GM12878 (cell line): ENCODE measurements around the gene NCAPD3. TPM values are rescaled to one million over a fixed set of nuclear protein-coding genes. Genes with fewer than 3 reads are reported as not detected.

Experiments
- CTCF ChIP-seq, 3 experiments: IDR thresholded peaks in 2 of 3; conservative IDR thresholded peaks in 1 of 3; 2 replicates each; pipeline ENCODE4 v1.5.1; 2011; ENCODE audit warnings: low read depth in 3 of 3, low read length in 3 of 3, mild to moderate bottlenecking in 3 of 3, control low read depth in 2 of 3, moderate library complexity in 2 of 3, inconsistent platforms in 1 of 3, mixed read lengths in 1 of 3; ENCODE audit not compliant: control insufficient read depth in 2 of 3, insufficient read depth in 1 of 3; ENCODE audit errors: extremely low read depth in 1 of 3
- HDAC6 ChIP-seq: fragments of 200-600 bp; sonication (generic); IDR thresholded peaks from one replicate; pipeline ENCODE4 v1.8.0; 2017; ENCODE audit warnings: antibody characterized with exemption; ENCODE audit not compliant: unreplicated experiment
- NFYA ChIP-seq: IDR thresholded peaks from 2 replicates; pipeline ENCODE4 v1.6.1; 2011; ENCODE audit warnings: low read depth, mild to moderate bottlenecking, low read length, improper control_type of control experiment, borderline replicate concordance
- RCOR1 ChIP-seq: conservative IDR thresholded peaks from 2 replicates; pipeline ENCODE4 v1.6.1; 2012; ENCODE audit warnings: low read depth, low read length, improper control_type of control experiment
- polyA plus RNA-seq, 11 experiments: library from polyadenylated mRNA; depleted of rRNA in 4 of 11; unstranded in 6 of 11; stranded (reverse) in 5 of 11; fragments of >200 nt; fragmentation: Nextera tagmentation in 4 of 11; fragmentation: Illumina TruSeq in 1 of 11; extraction: Ambion mirVana in 4 of 11; extraction: Trizol in 1 of 11; gene quantifications; 1 replicate in 1 of 11; 2 replicates in 10 of 11; pipeline versions ENCODE4 v1.2.1 to v1.2.3, GENCODE V29; 2011 to 2016; ENCODE audit warnings: inconsistent platforms in 2 of 11, missing spikeins in 2 of 11, low read depth in 1 of 11
- total RNA-seq, 4 experiments: library from RNA; depleted of rRNA in 3 of 4; stranded (reverse); fragments of >200 nt in 3 of 4; fragmentation: Illumina TruSeq in 1 of 4; extraction: Trizol in 1 of 4; gene quantifications; 2 replicates each; pipeline versions ENCODE4 v1.2.1 to v1.2.3, GENCODE V29; 2013 to 2021
- TF ChIP-seq, protein P1 (sequence below): IDR thresholded peaks from 2 replicates; pipeline ENCODE4 v1.6.1; 2012; ENCODE audit warnings: mild to moderate bottlenecking, low read depth, low read length
- TF ChIP-seq, protein P2 (sequence below): fragments of 450-650 bp; IDR thresholded peaks from 2 replicates; pipeline ENCODE4 v1.6.1; 2017; ENCODE audit warnings: mild to moderate bottlenecking, low read depth, inconsistent platforms; ENCODE audit not compliant: poor library complexity, severe bottlenecking

Gene NCAPD3
- total and polyA plus RNA-seq, 10 of the 15 experiments (the other 5 are each of a cell fraction or from before 2014, with no cell fraction given), result 14.9 to 58.2 (median 48.2) TPM

DNA sequence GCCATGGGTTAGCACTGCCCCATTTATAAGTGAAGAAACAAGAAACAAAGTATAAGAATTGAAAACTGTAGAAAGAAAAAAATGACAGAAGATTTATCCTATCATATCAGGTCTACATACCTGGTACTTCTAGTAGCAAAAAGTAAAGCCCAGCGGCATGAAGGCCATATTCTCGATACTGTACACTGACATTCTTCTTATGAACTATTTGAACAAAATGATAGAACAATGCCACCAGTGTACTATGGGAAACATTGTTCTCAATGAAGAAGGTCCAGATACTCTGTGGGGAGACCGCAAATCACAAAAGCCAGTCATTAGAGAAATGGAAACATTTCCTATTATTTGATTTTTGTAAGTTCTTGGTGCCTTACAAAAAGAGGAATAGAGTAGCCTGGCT lies 7.0 kb downstream of the NCAPD3 start (continued):
- TF ChIP-seq, protein P1, sequence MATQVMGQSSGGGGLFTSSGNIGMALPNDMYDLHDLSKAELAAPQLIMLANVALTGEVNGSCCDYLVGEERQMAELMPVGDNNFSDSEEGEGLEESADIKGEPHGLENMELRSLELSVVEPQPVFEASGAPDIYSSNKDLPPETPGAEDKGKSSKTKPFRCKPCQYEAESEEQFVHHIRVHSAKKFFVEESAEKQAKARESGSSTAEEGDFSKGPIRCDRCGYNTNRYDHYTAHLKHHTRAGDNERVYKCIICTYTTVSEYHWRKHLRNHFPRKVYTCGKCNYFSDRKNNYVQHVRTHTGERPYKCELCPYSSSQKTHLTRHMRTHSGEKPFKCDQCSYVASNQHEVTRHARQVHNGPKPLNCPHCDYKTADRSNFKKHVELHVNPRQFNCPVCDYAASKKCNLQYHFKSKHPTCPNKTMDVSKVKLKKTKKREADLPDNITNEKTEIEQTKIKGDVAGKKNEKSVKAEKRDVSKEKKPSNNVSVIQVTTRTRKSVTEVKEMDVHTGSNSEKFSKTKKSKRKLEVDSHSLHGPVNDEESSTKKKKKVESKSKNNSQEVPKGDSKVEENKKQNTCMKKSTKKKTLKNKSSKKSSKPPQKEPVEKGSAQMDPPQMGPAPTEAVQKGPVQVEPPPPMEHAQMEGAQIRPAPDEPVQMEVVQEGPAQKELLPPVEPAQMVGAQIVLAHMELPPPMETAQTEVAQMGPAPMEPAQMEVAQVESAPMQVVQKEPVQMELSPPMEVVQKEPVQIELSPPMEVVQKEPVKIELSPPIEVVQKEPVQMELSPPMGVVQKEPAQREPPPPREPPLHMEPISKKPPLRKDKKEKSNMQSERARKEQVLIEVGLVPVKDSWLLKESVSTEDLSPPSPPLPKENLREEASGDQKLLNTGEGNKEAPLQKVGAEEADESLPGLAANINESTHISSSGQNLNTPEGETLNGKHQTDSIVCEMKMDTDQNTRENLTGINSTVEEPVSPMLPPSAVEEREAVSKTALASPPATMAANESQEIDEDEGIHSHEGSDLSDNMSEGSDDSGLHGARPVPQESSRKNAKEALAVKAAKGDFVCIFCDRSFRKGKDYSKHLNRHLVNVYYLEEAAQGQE, result no peak
- TF ChIP-seq CTCF (IDR thresholded peaks at IDR 0.05 in 2 of 3, conservative IDR thresholded peaks at IDR 0.05 in 1 of 3; ENCODE audit: control insufficient read depth in 2 of 3, extremely low read depth in 1 of 3, insufficient read depth in 1 of 3, low read depth in 3 of 3, low read length in 3 of 3) (no peak), NFYA (no peak), RCOR1 (no peak), HDAC6 (no peak)
- TF ChIP-seq, protein P2, sequence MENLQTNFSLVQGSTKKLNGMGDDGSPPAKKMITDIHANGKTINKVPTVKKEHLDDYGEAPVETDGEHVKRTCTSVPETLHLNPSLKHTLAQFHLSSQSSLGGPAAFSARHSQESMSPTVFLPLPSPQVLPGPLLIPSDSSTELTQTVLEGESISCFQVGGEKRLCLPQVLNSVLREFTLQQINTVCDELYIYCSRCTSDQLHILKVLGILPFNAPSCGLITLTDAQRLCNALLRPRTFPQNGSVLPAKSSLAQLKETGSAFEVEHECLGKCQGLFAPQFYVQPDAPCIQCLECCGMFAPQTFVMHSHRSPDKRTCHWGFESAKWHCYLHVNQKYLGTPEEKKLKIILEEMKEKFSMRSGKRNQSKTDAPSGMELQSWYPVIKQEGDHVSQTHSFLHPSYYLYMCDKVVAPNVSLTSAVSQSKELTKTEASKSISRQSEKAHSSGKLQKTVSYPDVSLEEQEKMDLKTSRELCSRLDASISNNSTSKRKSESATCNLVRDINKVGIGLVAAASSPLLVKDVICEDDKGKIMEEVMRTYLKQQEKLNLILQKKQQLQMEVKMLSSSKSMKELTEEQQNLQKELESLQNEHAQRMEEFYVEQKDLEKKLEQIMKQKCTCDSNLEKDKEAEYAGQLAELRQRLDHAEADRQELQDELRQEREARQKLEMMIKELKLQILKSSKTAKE, result no peak
